Endothelial cell of umbilical vein (primary cell): ENCODE data around the gene CALN1. TPM values are rescaled to one million over a fixed set of nuclear protein-coding genes. Genes with fewer than 3 reads are reported as not detected.

Experiments used
- BruUV-seq: library from RNA; stranded (reverse); fragments of 400-500 nt; replicated peaks from 2 replicates; lab custom pipeline; 2021; lab: Mats Ljungman, UMichigan
- CTCF ChIA-PET: fragments of 300-600, 350-600 bp; sonication (Branson Sonifier 250); formaldehyde crosslinking; loops from one replicate; lab custom pipeline; 2021; ENCODE audit warnings: antibody characterized with exemption, inconsistent platforms; lab: Charles Lee
- POLR2A ChIA-PET: fragments of 300-600, 350-600 bp; sonication (Branson Sonifier 250); formaldehyde crosslinking; loops from one replicate; lab custom pipeline; 2021; ENCODE audit warnings: antibody characterized with exemption, inconsistent platforms; lab: Charles Lee
- DNase-seq: peaks from one replicate; pipeline ENCODE4 v3.0.0-alpha.2; 2011; ENCODE audit warnings: low read depth, low spot score
- FAIRE-seq: peaks from 2 replicates; lab custom pipeline; 2011; peaks lifted over from hg19 to GRCh38; lab: Jason Lieb, UNC
- H2AFZ ChIP-seq: 2 replicates; pipeline ENCODE4 v1.6.0; 2012; ENCODE audit warnings: low read depth, low read length, control low read depth, inconsistent platforms
- H3K27ac ChIP-seq: 2 replicates; pipeline ENCODE4 v1.5.1; 2011; ENCODE audit warnings: low read depth, mild to moderate bottlenecking, control low read depth, low read length, moderate library complexity; ENCODE audit not compliant: insufficient read depth
- H3K27me3 ChIP-seq, 2 experiments: 2 replicates each; pipeline versions ENCODE4 v1.6.0 to v1.6.1; 2011; ENCODE audit warnings: low read length in 2 of 2, mixed read lengths in 1 of 2; ENCODE audit not compliant: control insufficient read depth in 2 of 2, insufficient read depth in 2 of 2
- H3K36me3 ChIP-seq, 2 experiments: 2 replicates in 1 of 2; 3 replicates in 1 of 2; pipeline ENCODE4 v1.5.1; 2011; ENCODE audit warnings: low read length in 2 of 2, mild to moderate bottlenecking in 1 of 2, moderate library complexity in 1 of 2; ENCODE audit not compliant: control insufficient read depth in 2 of 2, insufficient read depth in 2 of 2; ENCODE audit errors: extremely low read depth in 1 of 2
- H3K4me1 ChIP-seq: 3 replicates; pipeline ENCODE4 v1.5.1; 2011; ENCODE audit warnings: mild to moderate bottlenecking, low read length; ENCODE audit not compliant: control insufficient read depth, insufficient read depth; ENCODE audit errors: extremely low read depth
- H3K4me2 ChIP-seq: 2 replicates; pipeline ENCODE4 v1.6.1; 2011; ENCODE audit warnings: low read length, control low read depth, mixed read lengths; ENCODE audit not compliant: insufficient read depth
- H3K4me3 ChIP-seq, 3 experiments: fragments of 200-600 bp in 1 of 3; sonication (generic), shearing (Covaris generic) in 1 of 3; replicated peaks in 1 of 3; 2 replicates each; pipeline ENCODE4 v1.5.1; 2011 to 2016; ENCODE audit warnings: control low read depth in 3 of 3, low read length in 3 of 3, mild to moderate bottlenecking in 2 of 3, inconsistent platforms in 1 of 3, low read depth in 1 of 3, moderate library complexity in 1 of 3; ENCODE audit not compliant: insufficient read depth in 1 of 3
- H3K79me2 ChIP-seq: 2 replicates; pipeline ENCODE4 v1.6.0; 2012; ENCODE audit warnings: low read length, inconsistent platforms; ENCODE audit not compliant: control insufficient read depth, insufficient read depth
- H3K9ac ChIP-seq: replicated peaks from 2 replicates; pipeline ENCODE3; 2011; ENCODE audit warnings: low read length, control low read depth; ENCODE audit not compliant: insufficient read depth; ENCODE audit errors: extremely low read depth
- H3K9me1 ChIP-seq: replicated peaks from 3 replicates; pipeline ENCODE4 v1.6.0; 2011; ENCODE audit warnings: mild to moderate bottlenecking, low read length; ENCODE audit not compliant: control insufficient read depth, insufficient read depth; ENCODE audit errors: extremely low read depth
- H3K9me3 ChIP-seq: replicated peaks from 2 replicates; pipeline ENCODE4 v1.5.1; 2012; ENCODE audit warnings: low read length, inconsistent platforms; ENCODE audit not compliant: control insufficient read depth, insufficient read depth
- H4K20me1 ChIP-seq: replicated peaks from 2 replicates; pipeline ENCODE3; 2011; ENCODE audit warnings: mild to moderate bottlenecking, low read length; ENCODE audit not compliant: control insufficient read depth, insufficient read depth; ENCODE audit errors: extremely low read depth
- EZH2 ChIP-seq: IDR thresholded peaks from 2 replicates; pipeline ENCODE4 v1.6.1; 2012; ENCODE audit warnings: borderline replicate concordance, low read depth, mild to moderate bottlenecking, moderate library complexity, low read length, inconsistent platforms; ENCODE audit not compliant: severe bottlenecking
- FOS ChIP-seq: IDR thresholded peaks from 2 replicates; pipeline ENCODE4 v1.6.1; 2011; ENCODE audit warnings: mild to moderate bottlenecking, low read length, moderate library complexity, borderline replicate concordance; ENCODE audit not compliant: insufficient read depth
- GATA2 ChIP-seq: IDR thresholded peaks from 2 replicates; pipeline ENCODE4 v1.7.0; 2011; ENCODE audit warnings: low read depth, mild to moderate bottlenecking, moderate library complexity, mixed read lengths, low read length; ENCODE audit not compliant: insufficient read length, insufficient read depth
- JUN ChIP-seq: IDR thresholded peaks from 2 replicates; pipeline ENCODE4 v1.6.1; 2011; ENCODE audit warnings: borderline replicate concordance, low read depth; ENCODE audit not compliant: insufficient read length, insufficient read depth
- MYC ChIP-seq: IDR thresholded peaks from one replicate; pipeline ENCODE4 v1.6.1; 2011; ENCODE audit warnings: mild to moderate bottlenecking, low read depth, low read length
- POLR2A ChIP-seq: IDR thresholded peaks from 2 replicates; pipeline ENCODE4 v1.6.1; 2012; ENCODE audit warnings: low read depth, mild to moderate bottlenecking, control low read depth, low read length
- POLR2AphosphoS5 ChIP-seq: IDR thresholded peaks from 2 replicates; pipeline ENCODE4 v1.6.1; 2012; ENCODE audit warnings: low read depth, mild to moderate bottlenecking, control low read depth, low read length, moderate library complexity; ENCODE audit not compliant: insufficient read depth
- dilution Hi-C: fragments of 300-500 bp; cut with MboI; formaldehyde crosslinking; loops from one replicate; pipeline ENCODE4 v1.15.0; 2019; ENCODE audit warnings: low sequenced_read_pairs; ENCODE audit not compliant: extremely low pct_ligation_motif_present
- intact Hi-C: fragments of 100-400 bp; cut with micrococcal nuclease; formaldehyde crosslinking; loops from one replicate; pipeline ENCODE4 v1.10.0; 2022
- polyA plus RNA-seq, 4 experiments: library from polyadenylated mRNA; depleted of rRNA in 3 of 4; stranded (reverse) in 3 of 4; unstranded in 1 of 4; fragments of >200 nt; gene quantifications; 2 replicates each; pipeline versions ENCODE4 v1.2.1 to v1.2.3, GENCODE V29; 2011 to 2012; ENCODE audit warnings: missing spikeins in 1 of 4
- total RNA-seq: library from RNA; stranded (reverse); gene quantifications from 2 replicates; pipeline ENCODE4 v1.2.3, GENCODE V29; 2021
- TF ChIP-seq, protein P1 (sequence below): IDR thresholded peaks from 2 replicates; pipeline ENCODE4 v1.6.1; 2011; ENCODE audit not compliant: insufficient read depth, insufficient read length
- TF ChIP-seq, protein P2 (sequence below), 2 donors: IDR thresholded peaks; 1 replicate in 1 of 2; 2 replicates in 1 of 2; pipeline ENCODE4 v1.5.1; 2011; ENCODE audit warnings: low read length in 2 of 2, mild to moderate bottlenecking in 2 of 2, moderate library complexity in 2 of 2, control low read depth in 1 of 2, inconsistent platforms in 1 of 2, low read depth in 1 of 2; ENCODE audit not compliant: insufficient read depth in 1 of 2; ENCODE audit errors: extremely low read depth in 1 of 2

CALN1 gene
- total and polyA plus RNA-seq, 2 donors (not counting 3 experiments of a cell fraction or from before 2014, with no cell fraction given): not detected

GRCh38 chr7:72258074-72258473 is 154.1 kb downstream of the CALN1 start:
- ChIA-PET POLR2A (no interaction called here), CTCF (no interaction called here)
- Histone ChIP-seq H3K27ac (no peak overlapping the region), H3K9ac (no peak overlapping the region), H3K9me3 (peaks cover 5% of the 10 kb centered on the region), H3K79me2 (no peaks in the 10 kb centered on the region), H3K4me2 (no peak overlapping the region), H4K20me1 (no peaks in the 10 kb centered on the region), H3K4me1 (no peaks in the 10 kb centered on the region), H3K9me1 (no peaks in the 10 kb centered on the region), H3K27me3 (no peaks in the 10 kb centered on the region), H3K4me3 (no peak overlapping the region), H2AFZ (no peak overlapping the region), H3K36me3 (no peaks in the 10 kb centered on the region)
- FAIRE-seq: no peak
- TF ChIP-seq FOS (no peak), POLR2AphosphoS5 (no peak), MYC (no peak), JUN (no peak), EZH2 (no peak), GATA2 (no peak), POLR2A (no peak)
- TF ChIP-seq, protein P1, sequence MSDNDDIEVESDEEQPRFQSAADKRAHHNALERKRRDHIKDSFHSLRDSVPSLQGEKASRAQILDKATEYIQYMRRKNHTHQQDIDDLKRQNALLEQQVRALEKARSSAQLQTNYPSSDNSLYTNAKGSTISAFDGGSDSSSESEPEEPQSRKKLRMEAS: no peak
- TF ChIP-seq, protein P2, sequence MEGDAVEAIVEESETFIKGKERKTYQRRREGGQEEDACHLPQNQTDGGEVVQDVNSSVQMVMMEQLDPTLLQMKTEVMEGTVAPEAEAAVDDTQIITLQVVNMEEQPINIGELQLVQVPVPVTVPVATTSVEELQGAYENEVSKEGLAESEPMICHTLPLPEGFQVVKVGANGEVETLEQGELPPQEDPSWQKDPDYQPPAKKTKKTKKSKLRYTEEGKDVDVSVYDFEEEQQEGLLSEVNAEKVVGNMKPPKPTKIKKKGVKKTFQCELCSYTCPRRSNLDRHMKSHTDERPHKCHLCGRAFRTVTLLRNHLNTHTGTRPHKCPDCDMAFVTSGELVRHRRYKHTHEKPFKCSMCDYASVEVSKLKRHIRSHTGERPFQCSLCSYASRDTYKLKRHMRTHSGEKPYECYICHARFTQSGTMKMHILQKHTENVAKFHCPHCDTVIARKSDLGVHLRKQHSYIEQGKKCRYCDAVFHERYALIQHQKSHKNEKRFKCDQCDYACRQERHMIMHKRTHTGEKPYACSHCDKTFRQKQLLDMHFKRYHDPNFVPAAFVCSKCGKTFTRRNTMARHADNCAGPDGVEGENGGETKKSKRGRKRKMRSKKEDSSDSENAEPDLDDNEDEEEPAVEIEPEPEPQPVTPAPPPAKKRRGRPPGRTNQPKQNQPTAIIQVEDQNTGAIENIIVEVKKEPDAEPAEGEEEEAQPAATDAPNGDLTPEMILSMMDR (IDR thresholded peaks at IDR 0.05; ENCODE audit: extremely low read depth in 1 of 2, insufficient read depth in 1 of 2, low read depth in 1 of 2, low read length in 2 of 2): no peak
- intact Hi-C loops: no loop called here
- dilution Hi-C loops: no loop called here
- no TSS peak for BruUV-seq
- DNase-seq: no peak
